HEK293T (cell line): ENCODE data around the gene CYGB.

Source experiments
- BHLHE40 ChIP-seq: fragments of 450-650 bp; IDR thresholded peaks from 2 replicates; pipeline ENCODE4 v1.6.1; 2016; ENCODE audit warnings: mild to moderate bottlenecking, moderate library complexity, borderline replicate concordance
- ELF4 ChIP-seq: fragments of 450-650 bp; IDR thresholded peaks from 2 replicates; pipeline ENCODE4 v1.6.1; 2017; ENCODE audit warnings: antibody characterized with exemption
- FOXA1 ChIP-seq: fragments of 450-650 bp; IDR thresholded peaks from 2 replicates; pipeline ENCODE4 v1.6.1; 2016; ENCODE audit warnings: mild to moderate bottlenecking
- FOXK2 ChIP-seq: fragments of 450-650 bp; IDR thresholded peaks from 2 replicates; pipeline ENCODE4 v1.6.1; 2016; ENCODE audit warnings: mild to moderate bottlenecking
- FOXM1 ChIP-seq: fragments of 450-650 bp; IDR thresholded peaks from 2 replicates; pipeline ENCODE4 v1.6.1; 2017; ENCODE audit warnings: mild to moderate bottlenecking, borderline replicate concordance
- NFRKB ChIP-seq: fragments of 450-650 bp; IDR thresholded peaks from 2 replicates; pipeline ENCODE4 v1.6.1; 2016; ENCODE audit warnings: mild to moderate bottlenecking, moderate library complexity
- SP1 ChIP-seq: fragments of 450-650 bp; IDR thresholded peaks from 2 replicates; pipeline ENCODE4 v1.6.1; 2017
- SUZ12 ChIP-seq: fragments of 450-650 bp; IDR thresholded peaks from 2 replicates; pipeline ENCODE4 v1.6.1; 2016; ENCODE audit warnings: mild to moderate bottlenecking
- ZNF384 ChIP-seq: fragments of 450-650 bp; IDR thresholded peaks from 2 replicates; pipeline ENCODE4 v1.6.1; 2016

GRCh38 chr17:76585649-76586593, 48.4 kb upstream of the CYGB start, which contains the start of gene ST6GALNAC2:
- TF ChIP-seq FOXM1 = no peak
- no peak for TF ChIP-seq BHLHE40
- no peak for TF ChIP-seq FOXK2
- TF ChIP-seq ELF4 = no peak
- TF ChIP-seq SP1 = no peak
- no peak for TF ChIP-seq SUZ12
- no peak for TF ChIP-seq FOXA1
- no peak for TF ChIP-seq NFRKB
- no peak for TF ChIP-seq ZNF384
